OCI-LY3 (cell line): ENCODE measurements around the gene CCDC80.

ENCODE experiments used
- H2AFZ ChIP-seq: fragments of 200-600, 300-600 bp; shearing (Covaris generic); 2 replicates; pipeline ENCODE4 v1.6.0; 2014; ENCODE audit warnings: antibody characterized with exemption, low read depth, low read length
- H3K27ac ChIP-seq: fragments of 200-600, 300-600 bp; sonication (generic); 2 replicates; pipeline ENCODE4 v1.5.1; 2014; ENCODE audit warnings: mild to moderate bottlenecking, low read length, moderate library complexity, mixed read lengths
- H3K27me3 ChIP-seq: fragments of 200-600, 300-600 bp; sonication (generic); 2 replicates; pipeline ENCODE4 v1.6.1; 2014; ENCODE audit warnings: low read depth, low read length, mixed read lengths
- H3K36me3 ChIP-seq: fragments of 200-600, 300-600 bp; sonication (generic); replicated peaks from 2 replicates; pipeline ENCODE3; 2014; ENCODE audit warnings: low read depth, low read length, mixed read lengths
- H3K4me1 ChIP-seq: fragments of 300-600, 200-600 bp; sonication (generic); 2 replicates; pipeline ENCODE4 v1.6.1; 2014; ENCODE audit warnings: low read length, mixed read lengths
- H3K4me2 ChIP-seq: fragments of 200-600, 300-600 bp; sonication (generic); 2 replicates; pipeline ENCODE4 v1.6.1; 2014; ENCODE audit warnings: low read length, mixed read lengths
- H3K4me3 ChIP-seq: fragments of 300-600, 200-600 bp; sonication (generic); 2 replicates; pipeline ENCODE4 v1.5.1; 2014; ENCODE audit warnings: antibody characterized with exemption, mild to moderate bottlenecking, low read length, moderate library complexity
- H3K79me2 ChIP-seq: fragments of 300-600, 200-600 bp; shearing (Covaris generic); 2 replicates; pipeline ENCODE4 v1.6.1; 2014; ENCODE audit warnings: mild to moderate bottlenecking, low read length, mixed read lengths
- H3K9ac ChIP-seq: fragments of 300-600, 200-600 bp; shearing (Covaris generic); 2 replicates; pipeline ENCODE4 v1.6.0; 2014; ENCODE audit warnings: mild to moderate bottlenecking, low read length, moderate library complexity
- H3K9me3 ChIP-seq: fragments of 200-600, 300-600 bp; shearing (Covaris generic); 2 replicates; pipeline ENCODE4 v1.6.1; 2014; ENCODE audit warnings: low read length, mixed read lengths; ENCODE audit not compliant: insufficient read depth
- H4K20me1 ChIP-seq: fragments of 200-600, 300-600 bp; sonication (generic); 2 replicates; pipeline ENCODE4 v1.6.1; 2016; ENCODE audit warnings: low read length, mixed read lengths; ENCODE audit not compliant: insufficient read depth
- EZH2phosphoT487 ChIP-seq: fragments of 200-600 bp; shearing (Covaris generic); IDR thresholded peaks from 2 replicates; pipeline ENCODE4 v1.6.1; 2018; ENCODE audit warnings: antibody characterized with exemption, mixed run types, low read depth
- TF ChIP-seq, protein P1 (sequence below): fragments of 200-600, 300-600 bp; sonication (generic); IDR thresholded peaks from 2 replicates; pipeline ENCODE4 v1.5.1; 2014; ENCODE audit warnings: antibody characterized with exemption, low read length, low read depth

The CCDC80 gene

GRCh38 chr3:112606098-112606497, 34.8 kb downstream of the CCDC80 start:
- Histone ChIP-seq H2AFZ (no peak overlapping the region), H3K4me3 (no peak overlapping the region), H3K4me2 (no peak overlapping the region), H3K4me1 (peaks cover 38% of the 10 kb centered on the region), H3K36me3 (peaks cover 5% of the 10 kb centered on the region), H4K20me1 (no peaks in the 10 kb centered on the region), H3K27ac (no peak overlapping the region), H3K9me3 (no peaks in the 10 kb centered on the region), H3K9ac (no peak overlapping the region), H3K79me2 (no peaks in the 10 kb centered on the region), H3K27me3 (no peaks in the 10 kb centered on the region)
- TF ChIP-seq, protein P1, sequence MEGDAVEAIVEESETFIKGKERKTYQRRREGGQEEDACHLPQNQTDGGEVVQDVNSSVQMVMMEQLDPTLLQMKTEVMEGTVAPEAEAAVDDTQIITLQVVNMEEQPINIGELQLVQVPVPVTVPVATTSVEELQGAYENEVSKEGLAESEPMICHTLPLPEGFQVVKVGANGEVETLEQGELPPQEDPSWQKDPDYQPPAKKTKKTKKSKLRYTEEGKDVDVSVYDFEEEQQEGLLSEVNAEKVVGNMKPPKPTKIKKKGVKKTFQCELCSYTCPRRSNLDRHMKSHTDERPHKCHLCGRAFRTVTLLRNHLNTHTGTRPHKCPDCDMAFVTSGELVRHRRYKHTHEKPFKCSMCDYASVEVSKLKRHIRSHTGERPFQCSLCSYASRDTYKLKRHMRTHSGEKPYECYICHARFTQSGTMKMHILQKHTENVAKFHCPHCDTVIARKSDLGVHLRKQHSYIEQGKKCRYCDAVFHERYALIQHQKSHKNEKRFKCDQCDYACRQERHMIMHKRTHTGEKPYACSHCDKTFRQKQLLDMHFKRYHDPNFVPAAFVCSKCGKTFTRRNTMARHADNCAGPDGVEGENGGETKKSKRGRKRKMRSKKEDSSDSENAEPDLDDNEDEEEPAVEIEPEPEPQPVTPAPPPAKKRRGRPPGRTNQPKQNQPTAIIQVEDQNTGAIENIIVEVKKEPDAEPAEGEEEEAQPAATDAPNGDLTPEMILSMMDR, result no peak
- no peak for TF ChIP-seq EZH2phosphoT487

- Histone ChIP-seq H3K27me3 (no peaks in the 10 kb centered on the region), H3K36me3 (peaks cover 5% of the 10 kb centered on the region), H3K4me3 (no peak overlapping the region), H3K27ac (no peak overlapping the region), H3K79me2 (no peaks in the 10 kb centered on the region), H3K9ac (no peak overlapping the region), H3K4me1 (peaks cover 38% of the 10 kb centered on the region), H3K9me3 (no peaks in the 10 kb centered on the region), H2AFZ (no peak overlapping the region), H3K4me2 (no peak overlapping the region), H4K20me1 (no peaks in the 10 kb centered on the region)
- no peak for TF ChIP-seq EZH2phosphoT487
- TF ChIP-seq, protein P1, result no peak
Measured at GRCh38 chr3:112605285-112605684, 35.7 kb downstream of the CCDC80 start.

- H3K27ac ChIP-seq, result no peak overlapping the region
- no peak overlapping the region for H3K4me2 ChIP-seq
- peaks cover 5% of the 10 kb centered on the region for H3K36me3 ChIP-seq
- H3K9ac ChIP-seq, result no peak overlapping the region
- peaks cover 33% of the 10 kb centered on the region for H3K4me1 ChIP-seq
- H3K79me2 ChIP-seq, result no peaks in the 10 kb centered on the region
- TF ChIP-seq, protein P1, result no peak
- TF ChIP-seq EZH2phosphoT487, result no peak
- H3K27me3 ChIP-seq, result no peaks in the 10 kb centered on the region
- no peak overlapping the region for H3K4me3 ChIP-seq
- H3K9me3 ChIP-seq, result no peaks in the 10 kb centered on the region
- H4K20me1 ChIP-seq, result no peaks in the 10 kb centered on the region
- no peak overlapping the region for H2AFZ ChIP-seq
Measured at GRCh38 chr3:112604536-112604935, 36.4 kb downstream of the CCDC80 start.

- Histone ChIP-seq H2AFZ (no peak overlapping the region), H3K36me3 (peaks cover 6% of the 10 kb centered on the region), H3K27ac (peak overlapping the region; percentile 88), H3K4me1 (peaks cover 33% of the 10 kb centered on the region), H3K27me3 (no peaks in the 10 kb centered on the region), H3K4me2 (peak overlapping the region; percentile 65), H4K20me1 (no peaks in the 10 kb centered on the region), H3K9ac (peak overlapping the region; percentile 49; the same call in 1 of the 2 replicates), H3K79me2 (no peaks in the 10 kb centered on the region), H3K4me3 (peak overlapping the region; percentile 44), H3K9me3 (no peaks in the 10 kb centered on the region)
- no peak for TF ChIP-seq EZH2phosphoT487
- TF ChIP-seq, protein P1, result no peak
Measured at GRCh38 chr3:112602217-112602838, 38.6 kb downstream of the CCDC80 start.
